Endothelial cell of umbilical vein (primary cell): ENCODE results near the gene VEPH1. TPM values are rescaled to one million over a fixed set of nuclear protein-coding genes. Genes with fewer than 3 reads are reported as not detected.

ENCODE experiments used
- BruUV-seq: library from RNA; stranded (reverse); fragments of 400-500 nt; replicated peaks from 2 replicates; lab custom pipeline; 2021; lab: Mats Ljungman, UMichigan
- CTCF ChIA-PET: fragments of 300-600, 350-600 bp; sonication (Branson Sonifier 250); formaldehyde crosslinking; loops from one replicate; lab custom pipeline; 2021; ENCODE audit warnings: antibody characterized with exemption, inconsistent platforms; lab: Charles Lee
- POLR2A ChIA-PET: fragments of 300-600, 350-600 bp; sonication (Branson Sonifier 250); formaldehyde crosslinking; loops from one replicate; lab custom pipeline; 2021; ENCODE audit warnings: antibody characterized with exemption, inconsistent platforms; lab: Charles Lee
- DNase-seq: peaks from one replicate; pipeline ENCODE4 v3.0.0-alpha.2; 2011; ENCODE audit warnings: low read depth, low spot score
- FAIRE-seq: peaks from 2 replicates; lab custom pipeline; 2011; peaks lifted over from hg19 to GRCh38; lab: Jason Lieb, UNC
- H2AFZ ChIP-seq: 2 replicates; pipeline ENCODE4 v1.6.0; 2012; ENCODE audit warnings: low read depth, low read length, control low read depth, inconsistent platforms
- H3K27ac ChIP-seq: 2 replicates; pipeline ENCODE4 v1.5.1; 2011; ENCODE audit warnings: low read depth, mild to moderate bottlenecking, control low read depth, low read length, moderate library complexity; ENCODE audit not compliant: insufficient read depth
- H3K27me3 ChIP-seq, 2 experiments: 2 replicates each; pipeline versions ENCODE4 v1.6.0 to v1.6.1; 2011; ENCODE audit warnings: low read length in 2 of 2, mixed read lengths in 1 of 2; ENCODE audit not compliant: control insufficient read depth in 2 of 2, insufficient read depth in 2 of 2
- H3K36me3 ChIP-seq, 2 experiments: 2 replicates in 1 of 2; 3 replicates in 1 of 2; pipeline ENCODE4 v1.5.1; 2011; ENCODE audit warnings: low read length in 2 of 2, mild to moderate bottlenecking in 1 of 2, moderate library complexity in 1 of 2; ENCODE audit not compliant: control insufficient read depth in 2 of 2, insufficient read depth in 2 of 2; ENCODE audit errors: extremely low read depth in 1 of 2
- H3K4me1 ChIP-seq: 3 replicates; pipeline ENCODE4 v1.5.1; 2011; ENCODE audit warnings: mild to moderate bottlenecking, low read length; ENCODE audit not compliant: control insufficient read depth, insufficient read depth; ENCODE audit errors: extremely low read depth
- H3K4me2 ChIP-seq: 2 replicates; pipeline ENCODE4 v1.6.1; 2011; ENCODE audit warnings: low read length, control low read depth, mixed read lengths; ENCODE audit not compliant: insufficient read depth
- H3K4me3 ChIP-seq, 3 experiments: fragments of 200-600 bp in 1 of 3; sonication (generic), shearing (Covaris generic) in 1 of 3; replicated peaks in 1 of 3; 2 replicates each; pipeline ENCODE4 v1.5.1; 2011 to 2016; ENCODE audit warnings: control low read depth in 3 of 3, low read length in 3 of 3, mild to moderate bottlenecking in 2 of 3, inconsistent platforms in 1 of 3, low read depth in 1 of 3, moderate library complexity in 1 of 3; ENCODE audit not compliant: insufficient read depth in 1 of 3
- H3K79me2 ChIP-seq: 2 replicates; pipeline ENCODE4 v1.6.0; 2012; ENCODE audit warnings: low read length, inconsistent platforms; ENCODE audit not compliant: control insufficient read depth, insufficient read depth
- H3K9ac ChIP-seq: replicated peaks from 2 replicates; pipeline ENCODE3; 2011; ENCODE audit warnings: low read length, control low read depth; ENCODE audit not compliant: insufficient read depth; ENCODE audit errors: extremely low read depth
- H3K9me1 ChIP-seq: replicated peaks from 3 replicates; pipeline ENCODE4 v1.6.0; 2011; ENCODE audit warnings: mild to moderate bottlenecking, low read length; ENCODE audit not compliant: control insufficient read depth, insufficient read depth; ENCODE audit errors: extremely low read depth
- H3K9me3 ChIP-seq: replicated peaks from 2 replicates; pipeline ENCODE4 v1.5.1; 2012; ENCODE audit warnings: low read length, inconsistent platforms; ENCODE audit not compliant: control insufficient read depth, insufficient read depth
- H4K20me1 ChIP-seq: replicated peaks from 2 replicates; pipeline ENCODE3; 2011; ENCODE audit warnings: mild to moderate bottlenecking, low read length; ENCODE audit not compliant: control insufficient read depth, insufficient read depth; ENCODE audit errors: extremely low read depth
- CTCF ChIP-seq, 2 donors: IDR thresholded peaks; 1 replicate in 1 of 2; 2 replicates in 1 of 2; pipeline ENCODE4 v1.5.1; 2011; ENCODE audit warnings: low read length in 2 of 2, mild to moderate bottlenecking in 2 of 2, moderate library complexity in 2 of 2, control low read depth in 1 of 2, inconsistent platforms in 1 of 2, low read depth in 1 of 2; ENCODE audit not compliant: insufficient read depth in 1 of 2; ENCODE audit errors: extremely low read depth in 1 of 2
- EZH2 ChIP-seq: IDR thresholded peaks from 2 replicates; pipeline ENCODE4 v1.6.1; 2012; ENCODE audit warnings: borderline replicate concordance, low read depth, mild to moderate bottlenecking, moderate library complexity, low read length, inconsistent platforms; ENCODE audit not compliant: severe bottlenecking
- FOS ChIP-seq: IDR thresholded peaks from 2 replicates; pipeline ENCODE4 v1.6.1; 2011; ENCODE audit warnings: mild to moderate bottlenecking, low read length, moderate library complexity, borderline replicate concordance; ENCODE audit not compliant: insufficient read depth
- GATA2 ChIP-seq: IDR thresholded peaks from 2 replicates; pipeline ENCODE4 v1.7.0; 2011; ENCODE audit warnings: low read depth, mild to moderate bottlenecking, moderate library complexity, mixed read lengths, low read length; ENCODE audit not compliant: insufficient read length, insufficient read depth
- JUN ChIP-seq: IDR thresholded peaks from 2 replicates; pipeline ENCODE4 v1.6.1; 2011; ENCODE audit warnings: borderline replicate concordance, low read depth; ENCODE audit not compliant: insufficient read length, insufficient read depth
- MAX ChIP-seq: IDR thresholded peaks from 2 replicates; pipeline ENCODE4 v1.6.1; 2011; ENCODE audit not compliant: insufficient read depth, insufficient read length
- MYC ChIP-seq: IDR thresholded peaks from one replicate; pipeline ENCODE4 v1.6.1; 2011; ENCODE audit warnings: mild to moderate bottlenecking, low read depth, low read length
- POLR2A ChIP-seq: IDR thresholded peaks from 2 replicates; pipeline ENCODE4 v1.6.1; 2012; ENCODE audit warnings: low read depth, mild to moderate bottlenecking, control low read depth, low read length
- POLR2AphosphoS5 ChIP-seq: IDR thresholded peaks from 2 replicates; pipeline ENCODE4 v1.6.1; 2012; ENCODE audit warnings: low read depth, mild to moderate bottlenecking, control low read depth, low read length, moderate library complexity; ENCODE audit not compliant: insufficient read depth
- dilution Hi-C: fragments of 300-500 bp; cut with MboI; formaldehyde crosslinking; loops from one replicate; pipeline ENCODE4 v1.15.0; 2019; ENCODE audit warnings: low sequenced_read_pairs; ENCODE audit not compliant: extremely low pct_ligation_motif_present
- intact Hi-C: fragments of 100-400 bp; cut with micrococcal nuclease; formaldehyde crosslinking; loops from one replicate; pipeline ENCODE4 v1.10.0; 2022
- polyA plus RNA-seq, 4 experiments: library from polyadenylated mRNA; depleted of rRNA in 3 of 4; stranded (reverse) in 3 of 4; unstranded in 1 of 4; fragments of >200 nt; gene quantifications; 2 replicates each; pipeline versions ENCODE4 v1.2.1 to v1.2.3, GENCODE V29; 2011 to 2012; ENCODE audit warnings: missing spikeins in 1 of 4
- total RNA-seq: library from RNA; stranded (reverse); gene quantifications from 2 replicates; pipeline ENCODE4 v1.2.3, GENCODE V29; 2021

The VEPH1 gene
- total and polyA plus RNA-seq, 2 donors (not counting 3 experiments of a cell fraction or from before 2014, with no cell fraction given) = 42.9 to 136 TPM

- no peaks in the 10 kb centered on the region for H4K20me1 ChIP-seq
- H3K4me1 ChIP-seq = peaks cover 10% of the 10 kb centered on the region
- no peaks in the 10 kb centered on the region for H3K36me3 ChIP-seq
- intact Hi-C loops = no loop called here
- H3K4me3 ChIP-seq = no peak overlapping the region
- ChIA-PET CTCF (interaction anchor here (0.7 to 1.3 kb wide), 2 partner anchors 13 to 14 kb away, joined by 3 read pairs; no protein-coding TSS in a partner anchor), POLR2A (no interaction called here)
- no peaks in the 10 kb centered on the region for H3K27me3 ChIP-seq
- dilution Hi-C loops = no loop called here
- H3K27ac ChIP-seq = no peak overlapping the region
- TF ChIP-seq POLR2AphosphoS5 (no peak), POLR2A (no peak)
- no peak overlapping the region for H3K4me2 ChIP-seq
- no peaks in the 10 kb centered on the region for H3K79me2 ChIP-seq
- H3K9me3 ChIP-seq = no peaks in the 10 kb centered on the region
- FAIRE-seq = no peak
- no peak for DNase-seq
- H3K9me1 ChIP-seq = no peaks in the 10 kb centered on the region
- H3K9ac ChIP-seq = no peak overlapping the region
- no peak overlapping the region for H2AFZ ChIP-seq
- no TSS peak for BruUV-seq
These were observed 212.4 kb downstream of the VEPH1 start for GRCh38 chr3:157290766-157291165.

- Histone ChIP-seq H3K9me1 (no peaks in the 10 kb centered on the region), H3K27ac (peak overlapping the region; percentile 45), H3K4me3 (no peak overlapping the region), H3K27me3 (no peaks in the 10 kb centered on the region), H3K4me1 (peaks cover 57% of the 10 kb centered on the region), H2AFZ (no peak overlapping the region), H3K9ac (no peak overlapping the region), H3K9me3 (no peaks in the 10 kb centered on the region), H3K79me2 (no peaks in the 10 kb centered on the region), H3K36me3 (no peaks in the 10 kb centered on the region), H4K20me1 (no peaks in the 10 kb centered on the region), H3K4me2 (no peak overlapping the region)
- ChIA-PET POLR2A (interaction anchor here (1.4 kb wide), 1 partner anchor 75 kb away, joined by 3 read pairs; no protein-coding TSS in a partner anchor), CTCF (no interaction called here)
- FAIRE-seq (peak; percentile 57), DNase-seq (peak; percentile 59)
- BruUV-seq = no TSS peak
- intact Hi-C loops = no loop called here
- TF ChIP-seq JUN (peak; percentile 25), CTCF (IDR thresholded peaks at IDR 0.05; ENCODE audit: extremely low read depth in 1 of 2, insufficient read depth in 1 of 2, low read depth in 1 of 2, low read length in 2 of 2) (no peak), GATA2 (peak; percentile 80), MYC (no peak), POLR2A (no peak), FOS (peak; percentile 69), POLR2AphosphoS5 (no peak), EZH2 (no peak), MAX (no peak)
- dilution Hi-C loops = no loop called here
These were observed 217.2 kb downstream of the VEPH1 start for GRCh38 chr3:157285966-157286365.
